HG03575 (cell line): Measurements from ENCODE around the gene OIT3.

ENCODE experiments used
- ATAC-seq: cut with Tn5 transposase; IDR thresholded peaks from one replicate; pipeline ENCODE4 v1.9.1; 2021; ENCODE audit not compliant: unreplicated experiment, insufficient number of reproducible peaks, low FRiP score; ENCODE audit errors: extremely low read depth

Gene OIT3

GRCh38 chr10:72893136-72893798 is at the start of gene OIT3:
TSS of gene OIT3 (plus strand) at chr10:72893739. CDS start at chr10:72893799, 60 bp downstream.
- no peak for ATAC-seq

GRCh38 chr10:72846238-72846637 is 47.3 kb upstream of the OIT3 start:
- no peak for ATAC-seq

- no peak for ATAC-seq
Measured at GRCh38 chr10:72847681-72848080, 45.9 kb upstream of the OIT3 start.

GRCh38 chr10:72850861-72851260 is 42.7 kb upstream of the OIT3 start:
- no peak for ATAC-seq

- no peak for ATAC-seq
Measured at GRCh38 chr10:72851509-72851908, 42.0 kb upstream of the OIT3 start.

GRCh38 chr10:72852508-72852907 is 41.0 kb upstream of the OIT3 start:
- ATAC-seq, result no peak

- no peak for ATAC-seq
Measured at GRCh38 chr10:72855129-72855528, 38.4 kb upstream of the OIT3 start.

- no peak for ATAC-seq
Measured at GRCh38 chr10:72855790-72856189, 37.7 kb upstream of the OIT3 start.

GRCh38 chr10:72858067-72858466 is 35.5 kb upstream of the OIT3 start:
- no peak for ATAC-seq

- no peak for ATAC-seq
Measured at GRCh38 chr10:72862957-72863356, 30.6 kb upstream of the OIT3 start.

GRCh38 chr10:72875250-72876055 is 18.1 kb upstream of the OIT3 start:
- no peak for ATAC-seq

- ATAC-seq, result no peak
Measured at GRCh38 chr10:72879245-72879644, 14.3 kb upstream of the OIT3 start.

- ATAC-seq, result no peak
Measured at GRCh38 chr10:72881291-72881690, 12.2 kb upstream of the OIT3 start.

- no peak for ATAC-seq
Measured at GRCh38 chr10:72883861-72884260, 9.7 kb upstream of the OIT3 start.

GRCh38 chr10:72885953-72886352 is 7.6 kb upstream of the OIT3 start:
- ATAC-seq, result no peak

- ATAC-seq, result no peak
Measured at GRCh38 chr10:72886621-72887020, 6.9 kb upstream of the OIT3 start.

GRCh38 chr10:72887043-72887442 is 6.5 kb upstream of the OIT3 start:
- ATAC-seq, result no peak

- ATAC-seq, result no peak
Measured at GRCh38 chr10:72888151-72888638, 5.3 kb upstream of the OIT3 start.

GRCh38 chr10:72889391-72889831 is 4.1 kb upstream of the OIT3 start:
- ATAC-seq, result no peak

- ATAC-seq, result no peak
Measured at GRCh38 chr10:72890086-72890485, 3.5 kb upstream of the OIT3 start.
